Keratinocyte (primary cell): ENCODE data around the gene INSYN1.

Experiments used
- EZH2 ChIP-seq: IDR thresholded peaks from one replicate; pipeline ENCODE4 v1.6.1; 2012; ENCODE audit warnings: inconsistent platforms, mild to moderate bottlenecking, low read length, moderate library complexity
- TF ChIP-seq, protein P1 (sequence below), 3 experiments: IDR thresholded peaks in 1 of 3; conservative IDR thresholded peaks in 1 of 3; optimal IDR thresholded peaks in 1 of 3; 2 replicates in 2 of 3; 3 replicates in 1 of 3; pipeline versions ENCODE3 to v1.5.1; 2011; ENCODE audit warnings: low read length in 3 of 3, mild to moderate bottlenecking in 3 of 3, moderate library complexity in 2 of 3, control low read depth in 1 of 3, inconsistent platforms in 1 of 3; ENCODE audit not compliant: insufficient read depth in 2 of 3; ENCODE audit errors: extremely low read depth in 1 of 3

DNA sequence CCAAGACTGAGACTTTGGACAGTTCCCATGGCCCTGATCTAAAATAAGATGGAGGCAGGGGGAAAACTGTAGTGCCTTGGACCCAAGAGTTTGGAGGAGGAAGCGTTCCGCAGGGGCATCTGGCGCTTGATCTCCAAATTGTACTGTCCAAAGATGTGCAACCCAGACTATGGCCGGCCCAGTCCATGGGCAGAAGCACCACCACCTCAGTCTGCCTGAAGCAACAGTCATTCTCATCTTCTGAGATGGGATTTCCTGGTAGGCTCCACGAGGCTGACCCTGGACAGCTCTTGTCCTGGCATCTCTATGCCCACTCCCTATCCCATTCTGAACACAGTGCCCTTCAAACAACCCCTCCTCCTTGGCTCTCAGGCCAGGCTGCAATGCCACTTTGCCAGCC, 3.6 kb downstream of the INSYN1 start:
- TF ChIP-seq, protein P1, sequence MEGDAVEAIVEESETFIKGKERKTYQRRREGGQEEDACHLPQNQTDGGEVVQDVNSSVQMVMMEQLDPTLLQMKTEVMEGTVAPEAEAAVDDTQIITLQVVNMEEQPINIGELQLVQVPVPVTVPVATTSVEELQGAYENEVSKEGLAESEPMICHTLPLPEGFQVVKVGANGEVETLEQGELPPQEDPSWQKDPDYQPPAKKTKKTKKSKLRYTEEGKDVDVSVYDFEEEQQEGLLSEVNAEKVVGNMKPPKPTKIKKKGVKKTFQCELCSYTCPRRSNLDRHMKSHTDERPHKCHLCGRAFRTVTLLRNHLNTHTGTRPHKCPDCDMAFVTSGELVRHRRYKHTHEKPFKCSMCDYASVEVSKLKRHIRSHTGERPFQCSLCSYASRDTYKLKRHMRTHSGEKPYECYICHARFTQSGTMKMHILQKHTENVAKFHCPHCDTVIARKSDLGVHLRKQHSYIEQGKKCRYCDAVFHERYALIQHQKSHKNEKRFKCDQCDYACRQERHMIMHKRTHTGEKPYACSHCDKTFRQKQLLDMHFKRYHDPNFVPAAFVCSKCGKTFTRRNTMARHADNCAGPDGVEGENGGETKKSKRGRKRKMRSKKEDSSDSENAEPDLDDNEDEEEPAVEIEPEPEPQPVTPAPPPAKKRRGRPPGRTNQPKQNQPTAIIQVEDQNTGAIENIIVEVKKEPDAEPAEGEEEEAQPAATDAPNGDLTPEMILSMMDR (optimal IDR thresholded peaks at IDR 0.05 in 1 of 3, IDR thresholded peaks at IDR 0.05 in 1 of 3, conservative IDR thresholded peaks at IDR 0.05 in 1 of 3; ENCODE audit: extremely low read depth in 1 of 3, insufficient read depth in 2 of 3, low read length in 3 of 3) = no peak
- no peak for TF ChIP-seq EZH2
